Measurements from ENCODE around the gene TLE5. TPM values are rescaled to one million over a fixed set of nuclear protein-coding genes. Genes with fewer than 3 reads are reported as not detected.

Gene TLE5
- total and polyA plus RNA-seq, 9 of the 15 experiments (the other 6 are each of a cell fraction or from before 2014, with no cell fraction given) = 2.0 to 347 (median 235) TPM

- TF ChIP-seq E2F6 (IDR thresholded peaks at IDR 0.05; ENCODE audit: borderline replicate concordance in 1 of 2, extremely low read depth in 1 of 2, insufficient read depth in 1 of 2, insufficient read length in 1 of 2, low read depth in 1 of 2, low read length in 1 of 2, poor library complexity in 1 of 2, severe bottlenecking in 1 of 2) (peak; percentile 51 to 53), ATF1 (CRISPR knock-in tag; IDR thresholded peaks at IDR 0.05) (no peak), ATF1 (tag; IDR thresholded peaks at IDR 0.05) (0 out of 2 replicates have a peak, but pooled peaks have one; percentile 17), ZBTB7A (IDR thresholded peaks at IDR 0.05; ENCODE audit: borderline replicate concordance, control insufficient read depth, low read depth, low read length) (peak; percentile 77; the same call in 1 of the 2 replicates), ZNF3 (CRISPR knock-in tag; IDR thresholded peaks at IDR 0.05) (no peak), NR2C2 (CRISPR knock-in tag; IDR thresholded peaks at IDR 0.05) (no peak), NR2C2 (tag; IDR thresholded peaks at IDR 0.05) (no peak), STAT5B (CRISPR knock-in tag; IDR thresholded peaks at IDR 0.05) (no peak), ZNF551 (CRISPR knock-in tag; IDR thresholded peaks at IDR 0.05) (no peak), CBX8 (IDR thresholded peaks at IDR 0.05; ENCODE audit: borderline replicate concordance, extremely low read depth, low read depth, low read length, poor library complexity, severe bottlenecking) (no peak), ZEB2 (IDR thresholded peaks at IDR 0.05) (no peak)
- TF ChIP-seq, protein P1, sequence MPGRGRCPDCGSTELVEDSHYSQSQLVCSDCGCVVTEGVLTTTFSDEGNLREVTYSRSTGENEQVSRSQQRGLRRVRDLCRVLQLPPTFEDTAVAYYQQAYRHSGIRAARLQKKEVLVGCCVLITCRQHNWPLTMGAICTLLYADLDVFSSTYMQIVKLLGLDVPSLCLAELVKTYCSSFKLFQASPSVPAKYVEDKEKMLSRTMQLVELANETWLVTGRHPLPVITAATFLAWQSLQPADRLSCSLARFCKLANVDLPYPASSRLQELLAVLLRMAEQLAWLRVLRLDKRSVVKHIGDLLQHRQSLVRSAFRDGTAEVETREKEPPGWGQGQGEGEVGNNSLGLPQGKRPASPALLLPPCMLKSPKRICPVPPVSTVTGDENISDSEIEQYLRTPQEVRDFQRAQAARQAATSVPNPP (IDR thresholded peaks at IDR 0.05; ENCODE audit: borderline replicate concordance, insufficient read depth, insufficient read length) = no peak
- TF ChIP-seq, protein P2, sequence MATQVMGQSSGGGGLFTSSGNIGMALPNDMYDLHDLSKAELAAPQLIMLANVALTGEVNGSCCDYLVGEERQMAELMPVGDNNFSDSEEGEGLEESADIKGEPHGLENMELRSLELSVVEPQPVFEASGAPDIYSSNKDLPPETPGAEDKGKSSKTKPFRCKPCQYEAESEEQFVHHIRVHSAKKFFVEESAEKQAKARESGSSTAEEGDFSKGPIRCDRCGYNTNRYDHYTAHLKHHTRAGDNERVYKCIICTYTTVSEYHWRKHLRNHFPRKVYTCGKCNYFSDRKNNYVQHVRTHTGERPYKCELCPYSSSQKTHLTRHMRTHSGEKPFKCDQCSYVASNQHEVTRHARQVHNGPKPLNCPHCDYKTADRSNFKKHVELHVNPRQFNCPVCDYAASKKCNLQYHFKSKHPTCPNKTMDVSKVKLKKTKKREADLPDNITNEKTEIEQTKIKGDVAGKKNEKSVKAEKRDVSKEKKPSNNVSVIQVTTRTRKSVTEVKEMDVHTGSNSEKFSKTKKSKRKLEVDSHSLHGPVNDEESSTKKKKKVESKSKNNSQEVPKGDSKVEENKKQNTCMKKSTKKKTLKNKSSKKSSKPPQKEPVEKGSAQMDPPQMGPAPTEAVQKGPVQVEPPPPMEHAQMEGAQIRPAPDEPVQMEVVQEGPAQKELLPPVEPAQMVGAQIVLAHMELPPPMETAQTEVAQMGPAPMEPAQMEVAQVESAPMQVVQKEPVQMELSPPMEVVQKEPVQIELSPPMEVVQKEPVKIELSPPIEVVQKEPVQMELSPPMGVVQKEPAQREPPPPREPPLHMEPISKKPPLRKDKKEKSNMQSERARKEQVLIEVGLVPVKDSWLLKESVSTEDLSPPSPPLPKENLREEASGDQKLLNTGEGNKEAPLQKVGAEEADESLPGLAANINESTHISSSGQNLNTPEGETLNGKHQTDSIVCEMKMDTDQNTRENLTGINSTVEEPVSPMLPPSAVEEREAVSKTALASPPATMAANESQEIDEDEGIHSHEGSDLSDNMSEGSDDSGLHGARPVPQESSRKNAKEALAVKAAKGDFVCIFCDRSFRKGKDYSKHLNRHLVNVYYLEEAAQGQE (IDR thresholded peaks at IDR 0.05; ENCODE audit: borderline replicate concordance) = peak; percentile 51; the same call in 1 of the 2 replicates
- TF ChIP-seq, protein P2 (CRISPR knock-in tag; IDR thresholded peaks at IDR 0.05; ENCODE audit: low read depth) = no peak
These were observed 46.5 kb upstream of the TLE5 start (continued) for GRCh38 chr19:3108775-3109174.

All from K562 (cell line).